ENCODE data around the gene ZNF292.
"Not testable (repeated sequence)": the region's sequence is repeated elsewhere in the genome, so short reads cannot be mapped to it uniquely, and the experiment has no call there.

Gene ZNF292

GRCh38 chr6:87154993-87155841, at the start of gene ZNF292:
ZNF292 (plus strand) TSS chr6:87155565; CDS start chr6:87155592, 27 bp downstream.
- peaks cover 30% of the 10 kb centered on the region for H3K4me1 Mint-ChIP-seq
- DNase-seq (ENCODE audit: low spot score in 2 of 2) (peak; percentile 86 to 91), ATAC-seq (ENCODE audit: low read depth) (peak; percentile 75)
- peak within 1 kb of the TSS; percentile 86 for H3K4me3 Mint-ChIP-seq
- peak within 1 kb of the TSS; percentile 91 for H3K27ac Mint-ChIP-seq
- peaks cover 2% of the 10 kb centered on the region for H3K36me3 Mint-ChIP-seq
- H3K9me3 Mint-ChIP-seq = no peaks in the 10 kb centered on the region
- H3K27me3 Mint-ChIP-seq = no peaks in the 10 kb centered on the region

GRCh38 chr6:87105823-87106222, 49.5 kb upstream of the ZNF292 start:
- no peak overlapping the region for H3K4me3 Mint-ChIP-seq
- no peak for ATAC-seq (ENCODE audit: low read depth)

GRCh38 chr6:87110636-87111035, 44.7 kb upstream of the ZNF292 start:
- Mint-ChIP-seq H3K4me1 (peaks cover 1% of the 10 kb centered on the region), H3K36me3 (no peaks in the 10 kb centered on the region), H3K4me3 (no peak overlapping the region), H3K9me3 (no peaks in the 10 kb centered on the region), H3K27ac (no peak overlapping the region), H3K27me3 (no peaks in the 10 kb centered on the region)
- ATAC-seq (ENCODE audit: low read depth) = no peak
- no peak for DNase-seq (ENCODE audit: low spot score in 2 of 2)

More at GRCh38 chr6:87105823-87106222, 49.5 kb upstream of the ZNF292 start:
- no peak for DNase-seq (ENCODE audit: low spot score in 2 of 2)
- Mint-ChIP-seq H3K27me3 (no peaks in the 10 kb centered on the region), H3K36me3 (no peaks in the 10 kb centered on the region), H3K4me1 (peaks cover 4% of the 10 kb centered on the region), H3K27ac (no peak overlapping the region), H3K9me3 (no peaks in the 10 kb centered on the region)

GRCh38 chr6:87115402-87116135, 39.8 kb upstream of the ZNF292 start:
- H3K27ac Mint-ChIP-seq = no peak overlapping the region
- ATAC-seq (ENCODE audit: low read depth) (peak; percentile 74), DNase-seq (ENCODE audit: low spot score in 2 of 2) (no peak)
- H3K4me3 Mint-ChIP-seq = no peak overlapping the region
- H3K4me1 Mint-ChIP-seq = peaks cover 2% of the 10 kb centered on the region
- H3K9me3 Mint-ChIP-seq = no peaks in the 10 kb centered on the region
- H3K27me3 Mint-ChIP-seq = no peaks in the 10 kb centered on the region
- H3K36me3 Mint-ChIP-seq = no peaks in the 10 kb centered on the region

- Mint-ChIP-seq H3K27ac (peak overlapping the region; percentile 58), H3K4me3 (no peak overlapping the region), H3K36me3 (no peaks in the 10 kb centered on the region)
These were observed 38.4 kb upstream of the ZNF292 start for GRCh38 chr6:87116922-87117321.

GRCh38 chr6:87118054-87118453, 37.3 kb upstream of the ZNF292 start:
- no peak overlapping the region for H3K4me3 Mint-ChIP-seq
- peaks cover 6% of the 10 kb centered on the region for H3K27me3 Mint-ChIP-seq
- no peaks in the 10 kb centered on the region for H3K36me3 Mint-ChIP-seq
- ATAC-seq (ENCODE audit: low read depth) = no peak
- no peak for DNase-seq (ENCODE audit: low spot score in 2 of 2)
- peaks cover 2% of the 10 kb centered on the region for H3K4me1 Mint-ChIP-seq
- no peaks in the 10 kb centered on the region for H3K9me3 Mint-ChIP-seq
- H3K27ac Mint-ChIP-seq = no peak overlapping the region

More at GRCh38 chr6:87116922-87117321, 38.4 kb upstream of the ZNF292 start:
- ATAC-seq (ENCODE audit: low read depth) (peak; percentile 63), DNase-seq (ENCODE audit: low spot score in 2 of 2) (no peak)
- H3K4me1 Mint-ChIP-seq = peaks cover 2% of the 10 kb centered on the region
- H3K9me3 Mint-ChIP-seq = no peaks in the 10 kb centered on the region
- peaks cover 4% of the 10 kb centered on the region for H3K27me3 Mint-ChIP-seq

- Mint-ChIP-seq H3K36me3 (no peaks in the 10 kb centered on the region), H3K4me3 (no peak overlapping the region), H3K27me3 (peaks cover 6% of the 10 kb centered on the region), H3K4me1 (no peaks in the 10 kb centered on the region), H3K9me3 (no peaks in the 10 kb centered on the region), H3K27ac (no peak overlapping the region)
- ATAC-seq (ENCODE audit: low read depth) (no peak), DNase-seq (ENCODE audit: low spot score in 2 of 2) (no peak)
These were observed 32.9 kb upstream of the ZNF292 start for GRCh38 chr6:87122477-87122876.

GRCh38 chr6:87124074-87124473, 31.3 kb upstream of the ZNF292 start:
- Mint-ChIP-seq H3K4me3 (no peak overlapping the region), H3K27ac (no peak overlapping the region), H3K27me3 (peaks cover 6% of the 10 kb centered on the region), H3K36me3 (no peaks in the 10 kb centered on the region), H3K9me3 (no peaks in the 10 kb centered on the region), H3K4me1 (no peaks in the 10 kb centered on the region)
- ATAC-seq (ENCODE audit: low read depth) = no peak
- no peak for DNase-seq (ENCODE audit: low spot score in 2 of 2)

- no peaks in the 10 kb centered on the region for H3K4me1 Mint-ChIP-seq
- H3K36me3 Mint-ChIP-seq = no peaks in the 10 kb centered on the region
- no peaks in the 10 kb centered on the region for H3K9me3 Mint-ChIP-seq
- no peak overlapping the region for H3K4me3 Mint-ChIP-seq
- H3K27me3 Mint-ChIP-seq = peaks cover 6% of the 10 kb centered on the region
- H3K27ac Mint-ChIP-seq = no peak overlapping the region
- DNase-seq (ENCODE audit: low spot score in 2 of 2) (no peak), ATAC-seq (ENCODE audit: low read depth) (no peak)
These were observed 28.9 kb upstream of the ZNF292 start for GRCh38 chr6:87126501-87126900.

GRCh38 chr6:87127737-87128136, 27.6 kb upstream of the ZNF292 start:
- ATAC-seq (ENCODE audit: low read depth) = no peak
- no peak overlapping the region for H3K4me3 Mint-ChIP-seq

GRCh38 chr6:87136963-87137362, 18.4 kb upstream of the ZNF292 start:
- Mint-ChIP-seq H3K9me3 (no peaks in the 10 kb centered on the region), H3K27me3 (no peaks in the 10 kb centered on the region), H3K36me3 (no peaks in the 10 kb centered on the region), H3K4me3 (no peak overlapping the region), H3K4me1 (peaks cover 6% of the 10 kb centered on the region), H3K27ac (peak overlapping the region; percentile 12)
- no peak for DNase-seq (ENCODE audit: low spot score in 2 of 2)
- no peak for ATAC-seq (ENCODE audit: low read depth)

More at GRCh38 chr6:87127737-87128136, 27.6 kb upstream of the ZNF292 start:
- Mint-ChIP-seq H3K36me3 (no peaks in the 10 kb centered on the region), H3K4me1 (no peaks in the 10 kb centered on the region), H3K9me3 (no peaks in the 10 kb centered on the region), H3K27me3 (no peaks in the 10 kb centered on the region), H3K27ac (no peak overlapping the region)
- no peak for DNase-seq (ENCODE audit: low spot score in 2 of 2)

GRCh38 chr6:87139236-87139635, 16.1 kb upstream of the ZNF292 start:
- H3K27me3 Mint-ChIP-seq = no peaks in the 10 kb centered on the region
- no peak overlapping the region for H3K4me3 Mint-ChIP-seq
- H3K27ac Mint-ChIP-seq = no peak overlapping the region

GRCh38 chr6:87139927-87140326, 15.4 kb upstream of the ZNF292 start:
- not testable (repeated sequence) for H3K9me3 Mint-ChIP-seq; DNase-seq (ENCODE audit: low spot score in 2 of 2); H3K27me3 Mint-ChIP-seq; H3K4me3 Mint-ChIP-seq; ATAC-seq (ENCODE audit: low read depth); H3K36me3 Mint-ChIP-seq; H3K27ac Mint-ChIP-seq; H3K4me1 Mint-ChIP-seq

More at GRCh38 chr6:87139236-87139635, 16.1 kb upstream of the ZNF292 start:
- Mint-ChIP-seq H3K36me3 (no peaks in the 10 kb centered on the region), H3K9me3 (no peaks in the 10 kb centered on the region), H3K4me1 (peaks cover 6% of the 10 kb centered on the region)
- ATAC-seq (ENCODE audit: low read depth) (peak; percentile 76), DNase-seq (ENCODE audit: low spot score in 2 of 2) (peak; percentile 31 to 62)

- ATAC-seq (ENCODE audit: low read depth) (no peak), DNase-seq (ENCODE audit: low spot score in 2 of 2) (no peak)
- no peaks in the 10 kb centered on the region for H3K27me3 Mint-ChIP-seq
- no peaks in the 10 kb centered on the region for H3K9me3 Mint-ChIP-seq
- H3K4me3 Mint-ChIP-seq = peak overlapping the region; percentile 76
- H3K4me1 Mint-ChIP-seq = peaks cover 2% of the 10 kb centered on the region
- no peaks in the 10 kb centered on the region for H3K36me3 Mint-ChIP-seq
- no peak overlapping the region for H3K27ac Mint-ChIP-seq
These were observed 9.0 kb upstream of the ZNF292 start for GRCh38 chr6:87146363-87146762.
